ENCODE results near the gene NPFFR2.

The NPFFR2 gene

GRCh38 chr4:72109959-72110497 is 78.2 kb downstream of the NPFFR2 start:
- TF ChIP-seq CTCF (IDR thresholded peaks at IDR 0.05; ENCODE audit: control extremely low read depth, extremely low read depth, low read depth, missing control alignments) = no peak
- no peak for DNase-seq (ENCODE audit: extremely low spot score)
- ChIA-PET CTCF (interaction anchor here (1.0 to 1.8 kb wide), 2 partner anchors 12 to 25 kb away, joined by 3 to 4 read pairs; no protein-coding TSS in a partner anchor), POLR2A (no interaction called here)

GRCh38 chr4:72110886-72111285 is 79.1 kb downstream of the NPFFR2 start:
- no peak for DNase-seq (ENCODE audit: extremely low spot score)
- ChIA-PET CTCF (interaction anchor here (1.0 to 1.8 kb wide), 2 partner anchors 13 to 26 kb away, joined by 3 to 4 read pairs; no protein-coding TSS in a partner anchor), POLR2A (no interaction called here)
- no peak for TF ChIP-seq CTCF (IDR thresholded peaks at IDR 0.05; ENCODE audit: control extremely low read depth, extremely low read depth, low read depth, missing control alignments)

- no peak for DNase-seq (ENCODE audit: extremely low spot score)
- CTCF ChIA-PET = interaction anchor here (1.1 kb wide), 1 partner anchor 14 kb away, joined by 3 read pairs; no protein-coding TSS in a partner anchor
- POLR2A ChIA-PET = no interaction called here
- TF ChIP-seq CTCF (IDR thresholded peaks at IDR 0.05; ENCODE audit: control extremely low read depth, extremely low read depth, low read depth, missing control alignments) = no peak
These were observed 80.1 kb downstream of the NPFFR2 start for GRCh38 chr4:72111863-72112262.

GRCh38 chr4:72112514-72113156 is 80.8 kb downstream of the NPFFR2 start:
- ChIA-PET CTCF (interaction anchor here (1.1 kb wide), 1 partner anchor 15 kb away, joined by 3 read pairs; no protein-coding TSS in a partner anchor), POLR2A (no interaction called here)

GRCh38 chr4:72118017-72118416 is 86.2 kb downstream of the NPFFR2 start:
- CTCF ChIA-PET = no interaction called here
- no peak for TF ChIP-seq CTCF (IDR thresholded peaks at IDR 0.05; ENCODE audit: control extremely low read depth, extremely low read depth, low read depth, missing control alignments)
- no peak for DNase-seq (ENCODE audit: extremely low spot score)
- POLR2A ChIA-PET = no interaction called here

More at GRCh38 chr4:72112514-72113156, 80.8 kb downstream of the NPFFR2 start:
- no peak for TF ChIP-seq CTCF (IDR thresholded peaks at IDR 0.05; ENCODE audit: control extremely low read depth, extremely low read depth, low read depth, missing control alignments)
- peak; percentile 18 for DNase-seq (ENCODE audit: extremely low spot score)

GRCh38 chr4:72119946-72120345 is 88.1 kb downstream of the NPFFR2 start:
- ChIA-PET POLR2A (no interaction called here), CTCF (no interaction called here)
- no peak for DNase-seq (ENCODE audit: extremely low spot score)
- no peak for TF ChIP-seq CTCF (IDR thresholded peaks at IDR 0.05; ENCODE audit: control extremely low read depth, extremely low read depth, low read depth, missing control alignments)
